GM11168 (cell line): ENCODE results near the gene LDLRAD2.
"Not testable (repeated sequence)": the region's sequence is repeated elsewhere in the genome, so short reads cannot be mapped to it uniquely, and the experiment has no call there.

Experiments
- in situ Hi-C: fragments of 300-500 bp; cut with MboI; formaldehyde crosslinking; loops from one replicate; pipeline ENCODE4 v1.12.0; 2022; ENCODE audit warnings: low sequenced_read_pairs; ENCODE audit not compliant: unreplicated experiment

Gene LDLRAD2

GRCh38 chr1:21782868-21783678 is 29.0 kb upstream of the LDLRAD2 start, which contains the start of gene USP48:
USP48 (minus strand) TSS chr1:21783149; CDS start chr1:21782957, 192 bp downstream.
- in situ Hi-C loops, result no loop called here

- in situ Hi-C loops, result no loop called here
These were observed 28.1 kb upstream of the LDLRAD2 start for GRCh38 chr1:21783679-21784603.

GRCh38 chr1:21785764-21786163 is 26.3 kb upstream of the LDLRAD2 start:
- in situ Hi-C loops, result not testable (repeated sequence)

GRCh38 chr1:21786640-21787039 is 25.4 kb upstream of the LDLRAD2 start:
- in situ Hi-C loops, result no loop called here

- in situ Hi-C loops, result no loop called here
These were observed 19.0 kb upstream of the LDLRAD2 start for GRCh38 chr1:21793104-21793503.

- in situ Hi-C loops, result no loop called here
These were observed 17.4 kb upstream of the LDLRAD2 start for GRCh38 chr1:21794656-21795055.

- in situ Hi-C loops, result no loop called here
These were observed 17.0 kb upstream of the LDLRAD2 start for GRCh38 chr1:21795075-21795474.

- in situ Hi-C loops, result no loop called here
These were observed 12.3 kb upstream of the LDLRAD2 start for GRCh38 chr1:21799730-21800129.

GRCh38 chr1:21801100-21801499 is 11.0 kb upstream of the LDLRAD2 start:
- in situ Hi-C loops, result no loop called here

- in situ Hi-C loops, result no loop called here
These were observed 7.5 kb upstream of the LDLRAD2 start for GRCh38 chr1:21804536-21804935.

GRCh38 chr1:21813542-21813941 is 1.5 kb downstream of the LDLRAD2 start:
- in situ Hi-C loops, result no loop called here

GRCh38 chr1:21814241-21814918 is 2.3 kb downstream of the LDLRAD2 start:
- in situ Hi-C loops, result no loop called here

GRCh38 chr1:21814981-21815582 is 3.0 kb downstream of the LDLRAD2 start:
- in situ Hi-C loops, result no loop called here

- in situ Hi-C loops, result no loop called here
These were observed 3.8 kb downstream of the LDLRAD2 start for GRCh38 chr1:21815724-21816321.

GRCh38 chr1:21816602-21817302 is 4.7 kb downstream of the LDLRAD2 start:
- in situ Hi-C loops, result no loop called here

- in situ Hi-C loops, result no loop called here
These were observed 6.6 kb downstream of the LDLRAD2 start for GRCh38 chr1:21818656-21819055.

- in situ Hi-C loops, result no loop called here
These were observed 8.7 kb downstream of the LDLRAD2 start for GRCh38 chr1:21820597-21821232.

- in situ Hi-C loops, result no loop called here
These were observed 9.4 kb downstream of the LDLRAD2 start for GRCh38 chr1:21821385-21822019.
